Activated CD4-positive, alpha-beta T cell treated with anti-CD3 and anti-CD28 coated beads for 4 hours (primary cell): Measurements from ENCODE around the gene PUM1.
A peak's percentile ranks its signal among the peaks of the same experiment; 100 is the strongest.

Experiments
- DNase-seq, 2 donors: peaks; one replicate each; pipeline ENCODE4 v3.0.0-alpha.2; 2020

The PUM1 gene

DNA sequence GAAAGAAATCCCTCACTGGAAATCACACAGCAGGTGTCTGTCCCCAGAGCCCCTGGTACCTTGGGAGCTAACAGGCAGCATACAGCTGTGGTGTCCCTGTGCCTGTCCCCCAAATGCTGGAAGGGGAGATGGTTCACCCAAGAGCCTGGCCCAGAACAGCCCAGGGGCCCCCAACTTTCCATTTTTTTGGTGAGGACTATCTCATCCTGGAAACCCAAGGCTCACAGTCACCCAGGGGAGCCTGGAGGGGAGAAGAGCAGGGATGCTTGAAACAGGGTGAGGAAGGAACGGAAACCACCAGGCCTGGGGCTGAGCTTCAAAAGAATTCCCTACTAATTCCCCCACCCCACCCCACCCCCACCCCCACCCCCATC, 160.6 kb downstream of the PUM1 start:
- no peak for DNase-seq

DNA sequence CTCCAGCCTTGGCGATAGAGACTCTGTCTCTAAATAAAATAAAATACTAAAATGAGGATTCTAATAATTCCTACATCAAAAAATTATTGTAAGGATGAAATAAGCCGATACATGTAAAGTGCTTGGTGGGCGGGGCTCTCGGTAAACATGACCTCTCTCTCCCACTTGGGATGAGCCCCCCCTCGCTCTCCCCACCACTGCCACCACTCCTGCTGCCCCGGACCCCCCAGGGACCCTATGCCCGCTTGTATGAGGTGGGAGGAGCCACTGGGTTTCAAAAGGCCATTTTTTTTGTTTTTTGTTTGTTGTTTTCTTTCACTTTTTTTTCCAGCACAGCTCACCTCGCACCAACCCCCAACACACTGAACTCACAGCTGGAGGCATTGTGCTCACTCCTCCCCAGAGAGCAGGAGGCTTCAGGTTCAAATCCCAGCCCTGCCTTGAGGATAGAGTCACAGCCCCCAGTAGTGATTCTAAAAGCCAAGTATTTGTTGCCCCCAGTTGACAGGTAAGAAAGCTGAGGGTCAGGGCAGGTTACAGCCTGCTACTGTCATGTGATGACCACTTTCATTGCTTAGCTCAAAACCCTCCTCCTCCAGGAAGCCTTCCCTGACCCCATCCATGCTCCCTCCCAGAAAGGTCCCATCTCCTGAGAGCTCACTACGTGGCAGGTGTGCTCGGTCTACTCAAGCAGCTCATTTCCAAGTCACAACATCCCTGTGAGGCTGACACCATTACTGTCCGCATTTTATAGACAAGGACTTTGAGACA, 161.1 kb downstream of the PUM1 start:
- DNase-seq: no peak

DNA sequence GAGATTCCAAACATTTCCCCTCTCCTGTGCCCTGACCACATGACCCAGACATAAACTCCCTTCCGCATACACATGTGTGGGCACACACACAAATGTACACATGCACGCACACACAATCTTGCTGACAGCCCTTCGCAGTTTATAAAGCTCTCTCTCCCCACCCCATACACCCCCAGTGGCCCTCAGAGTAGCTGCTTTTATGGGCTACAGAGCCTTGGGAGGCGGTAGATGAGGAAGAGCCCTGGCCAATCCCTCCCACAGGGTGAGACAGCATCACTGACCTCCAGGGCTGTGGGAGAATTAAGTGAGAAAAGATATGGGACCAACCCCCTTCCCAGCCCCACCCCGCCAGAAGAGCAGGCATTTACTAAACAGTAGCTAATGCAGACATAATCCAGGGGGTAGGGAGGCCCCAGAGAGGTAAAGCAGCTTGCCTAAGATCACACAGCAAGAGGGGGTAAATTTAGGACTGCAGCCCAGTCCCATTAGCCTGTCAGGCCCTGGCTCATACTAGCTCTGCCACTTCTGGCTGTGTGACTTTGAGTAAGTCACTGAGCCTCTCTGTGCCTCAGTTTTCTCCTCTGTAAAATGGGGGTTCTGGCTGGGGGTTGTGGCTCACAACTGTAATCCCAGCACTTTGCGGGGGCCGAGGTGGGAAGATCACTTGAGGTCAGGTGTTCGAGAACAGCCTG, 162.0 kb downstream of the PUM1 start:
- no peak for DNase-seq

DNA sequence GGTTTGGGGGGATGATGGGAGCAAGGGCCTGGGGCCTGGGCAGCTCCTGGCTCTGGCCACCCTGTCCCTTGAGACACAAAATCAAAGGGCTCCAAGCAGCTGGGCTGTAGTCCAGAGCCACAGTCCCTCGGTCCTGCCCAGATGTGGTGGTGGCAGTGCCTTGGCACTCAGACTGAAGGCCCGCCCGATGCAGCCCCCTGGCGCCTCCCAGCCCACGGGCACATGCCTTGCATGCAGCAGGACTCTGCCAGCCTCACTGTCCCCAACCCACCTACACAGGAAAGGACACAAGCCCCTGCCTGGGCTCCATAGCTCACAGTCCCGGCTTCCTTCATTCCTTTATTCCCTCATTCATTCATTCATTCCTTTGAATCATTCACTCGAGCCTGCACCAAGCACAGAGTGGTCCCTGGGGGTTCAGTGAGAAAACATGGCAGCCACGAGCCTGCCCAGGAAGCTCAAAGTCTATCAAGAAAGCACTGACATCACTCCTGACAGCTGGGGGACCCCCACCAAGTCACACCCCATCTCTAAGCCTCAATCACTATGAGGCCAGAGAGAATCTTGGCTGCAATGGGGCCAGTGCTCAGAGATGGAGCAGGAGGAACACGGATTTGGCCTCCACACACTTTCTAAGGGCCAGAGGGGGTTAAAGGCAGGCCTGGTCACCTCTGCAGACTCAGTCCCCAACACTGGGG, 162.8 kb downstream of the PUM1 start:
- DNase-seq: no peak

DNA sequence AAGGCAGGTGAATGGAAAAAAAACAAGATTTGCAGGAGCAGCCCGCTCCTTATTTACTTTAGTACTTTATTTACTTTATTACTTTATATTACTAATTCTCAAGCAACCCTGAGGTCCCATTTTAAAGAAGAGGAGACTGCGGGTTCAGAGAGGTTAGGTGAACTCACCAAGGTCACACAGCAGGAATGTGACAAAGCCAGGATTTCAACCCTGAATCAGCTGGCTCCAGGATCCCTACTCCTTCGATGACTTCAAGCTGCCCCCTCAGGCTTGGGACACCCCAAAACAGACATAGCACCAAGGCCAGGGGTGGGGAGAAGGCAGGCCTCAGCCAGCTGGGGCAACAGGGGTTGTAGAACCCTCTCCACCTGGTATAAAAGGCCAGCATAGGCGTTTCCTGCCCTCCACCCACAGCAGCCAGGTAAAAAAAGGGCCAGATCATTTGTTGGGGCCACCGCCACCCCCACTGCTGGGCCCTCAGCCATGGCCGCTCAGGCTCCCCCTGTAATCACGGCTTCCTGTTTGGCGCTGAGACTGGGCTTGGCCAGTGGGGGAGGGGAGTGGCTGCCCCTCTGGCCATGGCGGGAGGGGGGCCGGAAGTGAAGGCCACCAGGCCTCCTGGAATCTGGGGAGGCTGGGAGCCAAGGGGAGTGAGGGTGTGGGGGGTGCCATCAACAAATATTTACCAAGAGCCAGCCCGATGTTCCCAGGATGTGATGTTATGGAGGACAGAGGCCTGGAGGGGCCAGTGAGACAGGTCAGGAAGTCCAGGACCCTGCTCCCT, 163.5 kb downstream of the PUM1 start:
- DNase-seq: no peak

DNA sequence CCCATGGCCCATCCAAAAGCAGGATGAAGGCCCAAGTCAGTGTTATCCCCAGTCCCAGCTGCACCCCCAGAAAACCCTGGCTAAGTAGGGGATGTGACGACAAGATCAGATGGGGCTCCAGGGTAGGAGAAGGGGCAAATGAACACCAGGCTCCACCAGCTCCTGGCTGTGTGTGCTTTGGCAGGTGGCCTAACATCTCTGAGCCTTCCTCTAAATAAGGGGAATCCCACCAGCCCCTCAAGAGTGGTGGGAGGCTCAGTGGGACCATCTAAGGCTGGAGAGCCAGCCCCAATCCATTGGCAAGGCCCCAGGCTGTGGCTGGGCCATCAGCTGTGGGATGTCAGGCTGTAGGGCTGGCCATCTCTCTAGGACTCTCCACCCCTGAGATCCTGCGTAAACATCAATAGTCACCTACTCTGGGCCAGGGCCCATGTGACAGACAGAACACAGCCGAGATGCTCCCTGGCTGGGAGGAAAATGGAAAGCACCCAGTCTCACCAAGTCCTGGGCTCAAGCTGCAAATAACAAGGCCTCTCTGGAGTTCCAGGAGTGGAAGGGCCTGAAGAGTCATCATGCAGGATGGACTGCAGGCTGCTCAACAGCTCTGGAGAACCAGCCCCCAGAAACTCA, 164.5 kb downstream of the PUM1 start:
- DNase-seq: no peak

DNA sequence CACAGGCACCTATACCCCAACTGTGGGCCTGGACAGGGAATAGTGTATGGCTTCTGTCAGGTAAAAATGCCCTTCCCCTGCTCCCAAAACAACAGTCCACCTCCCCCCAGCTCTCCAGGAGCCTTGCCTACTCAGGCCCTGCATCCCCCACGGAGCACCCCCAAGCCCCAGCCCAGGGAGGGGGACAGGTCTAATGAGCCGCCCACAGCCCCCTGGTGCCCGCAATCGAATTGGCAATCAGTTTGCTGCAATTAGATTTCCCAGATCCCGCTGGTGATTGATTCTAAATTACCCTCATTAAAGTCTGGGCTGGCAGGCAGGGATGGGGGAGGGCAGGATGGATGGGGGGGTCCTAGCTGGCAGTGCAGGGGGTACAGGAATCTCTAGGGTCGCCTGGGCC, 165.0 kb downstream of the PUM1 start:
- no peak for DNase-seq

DNA sequence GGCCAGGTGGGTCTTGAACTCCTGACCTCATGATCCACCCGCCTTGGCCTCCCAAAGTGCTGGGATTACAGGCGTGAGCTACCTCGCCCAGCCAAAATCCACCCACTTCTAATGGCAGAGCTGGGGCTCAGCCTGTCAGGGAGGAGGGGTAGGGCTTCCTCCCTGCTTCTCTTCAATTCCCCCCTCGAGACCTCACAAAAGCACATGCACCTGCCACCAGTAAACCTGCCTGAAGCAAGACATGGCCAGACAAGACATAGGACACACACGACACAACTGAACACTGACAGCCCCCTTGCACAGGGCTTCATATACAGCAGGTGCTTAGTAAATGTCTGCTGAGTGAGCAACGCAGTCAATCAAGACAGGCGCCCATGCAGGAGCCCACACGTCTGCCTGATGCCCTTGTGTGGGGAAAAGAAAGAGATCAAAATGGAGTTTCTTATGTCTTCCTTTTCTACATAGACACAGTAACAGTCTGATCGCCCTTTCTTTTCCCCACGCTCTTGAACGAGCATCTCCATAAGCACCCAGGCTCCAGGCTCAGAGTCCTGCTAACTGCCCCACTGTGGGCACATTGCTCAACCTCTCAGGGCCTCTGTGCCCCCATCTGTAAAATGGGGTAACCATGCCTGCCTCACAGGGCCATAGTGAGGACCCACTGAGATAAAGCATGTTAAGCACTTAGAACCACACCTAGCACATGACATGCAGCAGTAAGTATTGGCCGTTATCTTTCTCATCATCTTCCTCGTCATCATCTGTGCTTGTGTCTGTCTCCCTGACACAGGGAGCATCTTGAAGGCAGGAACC, 165.7 kb downstream of the PUM1 start:
- DNase-seq: no peak

DNA sequence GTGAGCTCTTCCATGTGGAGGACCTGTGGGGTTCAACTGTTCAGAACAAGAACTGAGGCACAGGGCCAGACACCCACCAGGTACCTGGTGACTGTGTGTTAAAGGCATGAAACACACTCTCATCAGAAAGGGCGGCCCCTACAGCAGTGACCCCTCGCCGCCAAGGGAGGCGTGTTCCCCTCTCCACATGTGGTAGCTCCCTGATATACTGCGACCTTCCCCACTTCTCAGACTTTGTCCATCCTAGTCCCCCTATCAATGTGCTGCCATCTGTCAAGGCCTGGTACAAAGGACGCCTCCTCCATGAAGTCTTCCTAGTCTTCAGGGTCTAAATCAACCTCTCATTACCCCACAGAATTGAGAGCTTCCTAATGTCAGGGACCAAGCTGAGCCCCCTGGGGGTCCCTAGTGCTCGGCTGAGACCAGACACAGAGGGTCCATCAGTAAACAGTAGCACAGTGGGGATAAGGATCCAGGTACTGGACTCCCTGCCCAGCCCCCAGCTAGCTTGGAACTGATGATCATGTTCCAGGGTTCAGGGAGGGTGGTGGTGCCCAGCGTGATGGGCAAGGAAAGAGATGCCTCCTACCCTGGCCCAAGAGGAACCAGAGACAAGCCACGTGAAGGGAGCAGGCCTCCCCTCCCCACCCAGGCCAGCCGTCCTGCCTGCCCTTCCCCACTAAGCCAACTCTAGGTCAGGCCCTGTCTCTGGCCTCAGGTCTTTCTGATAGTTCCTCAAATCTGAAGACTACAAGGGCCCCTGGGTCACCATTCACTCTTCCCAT, 167.3 kb downstream of the PUM1 start:
- DNase-seq: no peak

DNA sequence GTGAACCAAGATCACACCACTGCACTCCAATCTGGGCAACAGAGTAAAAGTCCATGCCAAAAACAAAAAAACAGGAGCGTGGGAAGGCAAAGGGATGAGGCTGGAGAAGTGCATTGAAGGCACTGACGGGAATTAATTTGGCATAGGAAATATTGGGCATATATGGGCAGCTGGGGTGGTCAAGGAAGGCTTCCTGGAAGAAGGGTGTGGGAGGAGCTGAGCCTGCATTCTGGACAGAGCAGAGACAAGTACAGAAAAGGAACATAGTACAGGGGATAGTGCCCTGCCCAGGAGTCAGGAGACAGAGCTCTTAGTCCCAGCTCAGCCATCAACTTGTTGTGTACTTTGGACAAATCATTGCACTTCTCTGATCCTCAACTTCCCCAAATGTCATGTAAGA, 168.6 kb downstream of the PUM1 start:
- DNase-seq: no peak

DNA sequence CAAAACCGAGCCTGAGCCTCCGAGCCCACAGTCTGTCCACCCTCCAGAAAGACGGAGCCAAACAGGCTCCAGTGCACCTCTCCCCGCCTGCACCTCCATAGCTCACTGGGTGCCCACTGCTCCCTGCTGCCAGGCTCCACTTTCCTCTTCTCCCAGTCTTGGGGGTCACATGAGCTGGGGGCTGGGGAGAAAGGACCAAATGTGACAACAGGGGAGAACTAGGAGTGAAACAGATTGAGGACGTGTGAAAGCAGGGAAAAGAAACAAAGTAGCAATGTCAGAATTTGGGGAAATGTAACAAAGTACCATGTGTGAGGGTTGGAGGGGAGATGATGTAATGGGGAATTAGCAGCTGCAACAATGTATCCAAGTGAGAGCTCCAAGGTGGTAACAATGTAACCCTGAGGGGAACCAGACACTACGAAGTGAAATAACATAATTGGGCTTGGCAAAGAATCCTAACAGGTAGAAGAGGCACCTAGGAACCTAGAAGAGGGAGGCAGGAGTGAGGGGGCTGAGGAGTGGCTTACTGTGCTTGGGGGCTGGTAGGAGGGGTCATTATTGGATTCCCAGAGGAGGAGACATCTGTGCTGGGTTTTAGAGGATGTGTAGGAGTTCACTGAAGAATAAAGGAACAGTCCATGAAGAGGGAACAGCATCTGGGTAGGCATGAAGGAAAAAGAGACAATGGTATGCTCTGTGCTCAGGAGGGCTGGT, 169.4 kb downstream of the PUM1 start:
- DNase-seq: no peak

DNA sequence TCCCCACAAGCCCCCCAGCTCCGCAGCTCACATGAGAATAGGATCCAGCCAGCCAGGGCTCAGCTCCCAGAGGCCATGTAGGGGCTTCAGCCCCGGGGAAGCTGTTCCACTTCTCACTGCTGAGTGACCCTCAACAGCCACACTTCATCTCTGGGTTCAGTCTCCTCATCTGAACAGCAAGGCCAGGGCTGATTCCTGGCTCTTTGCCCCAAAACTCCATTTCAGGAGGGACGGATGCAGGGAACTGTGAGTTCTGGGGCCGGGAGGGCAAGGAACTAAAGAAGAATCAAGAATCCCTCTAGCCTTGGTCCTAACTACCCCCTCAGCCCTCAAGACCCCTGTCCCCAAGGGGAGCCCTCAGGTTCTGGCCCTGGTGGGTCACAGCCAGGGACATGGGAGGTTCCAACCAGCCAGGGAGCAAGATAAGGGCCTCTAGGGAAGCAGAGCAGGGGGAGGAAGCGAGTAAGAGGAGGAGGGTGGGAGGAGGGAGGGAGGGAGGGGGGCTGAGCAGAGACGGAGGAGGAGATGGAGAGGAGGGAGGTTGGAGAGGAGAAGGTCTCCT, 170.1 kb downstream of the PUM1 start:
- DNase-seq: no peak

DNA sequence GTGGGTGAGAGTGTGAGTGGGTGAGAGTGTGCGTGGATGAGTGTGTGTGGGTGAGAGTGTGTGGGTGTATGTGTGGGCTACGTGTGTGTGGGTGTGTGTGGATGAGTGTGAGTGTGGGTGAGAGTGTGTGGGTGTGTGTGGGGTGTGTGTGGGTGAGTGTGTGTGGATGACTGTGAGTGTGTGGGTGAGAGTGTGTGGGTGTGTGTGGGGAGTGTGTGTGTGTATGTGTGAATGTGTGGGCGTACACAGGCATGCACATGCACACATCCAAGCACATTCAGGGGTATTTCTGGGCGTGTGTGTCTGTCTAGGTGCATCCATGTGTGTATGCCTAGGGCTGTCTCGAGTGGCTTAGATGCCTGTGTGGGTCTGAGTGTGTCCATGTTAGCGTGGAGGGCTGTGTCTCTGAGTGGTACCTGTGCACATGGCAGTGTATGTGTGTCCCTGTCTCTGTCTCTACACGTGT, 171.0 kb downstream of the PUM1 start:
- peak in 1 of 2 donors; percentile 6 for DNase-seq

DNA sequence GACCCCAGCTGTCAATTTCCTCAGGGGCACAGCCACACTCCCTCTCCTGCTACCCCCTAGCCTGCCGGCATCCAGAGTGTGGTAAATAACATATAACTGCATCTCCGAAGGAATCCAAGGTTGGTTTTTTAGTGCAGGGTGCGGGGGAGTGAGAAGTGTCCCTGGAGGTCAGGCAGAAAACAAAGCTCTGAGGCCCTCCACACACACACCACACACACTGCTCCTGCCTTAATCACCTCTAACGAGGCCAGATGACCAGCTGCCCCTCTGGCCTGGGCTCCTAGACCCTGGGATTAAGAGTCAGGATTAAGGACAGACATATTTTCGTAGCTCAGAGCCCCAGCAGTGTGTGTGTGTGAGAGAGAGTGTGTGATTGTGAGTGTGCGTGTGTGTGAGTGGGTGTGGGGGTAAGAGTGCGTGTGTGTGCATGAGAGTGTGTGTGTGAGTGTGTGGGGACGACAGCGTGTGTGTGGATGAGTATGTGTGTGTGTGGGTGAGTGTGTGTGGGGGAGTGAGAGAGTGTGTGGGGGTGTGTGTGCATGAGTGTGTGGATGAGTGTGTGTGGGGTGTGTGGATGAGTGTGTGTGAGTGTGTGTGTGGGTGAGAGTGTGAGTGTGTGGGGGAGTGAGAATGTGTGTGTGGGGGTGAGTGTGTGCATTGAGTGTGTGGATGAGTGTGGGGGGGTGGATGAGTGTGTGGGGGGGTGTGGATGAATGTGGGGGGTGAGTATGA, 171.6 kb downstream of the PUM1 start:
- no peak for DNase-seq

DNA sequence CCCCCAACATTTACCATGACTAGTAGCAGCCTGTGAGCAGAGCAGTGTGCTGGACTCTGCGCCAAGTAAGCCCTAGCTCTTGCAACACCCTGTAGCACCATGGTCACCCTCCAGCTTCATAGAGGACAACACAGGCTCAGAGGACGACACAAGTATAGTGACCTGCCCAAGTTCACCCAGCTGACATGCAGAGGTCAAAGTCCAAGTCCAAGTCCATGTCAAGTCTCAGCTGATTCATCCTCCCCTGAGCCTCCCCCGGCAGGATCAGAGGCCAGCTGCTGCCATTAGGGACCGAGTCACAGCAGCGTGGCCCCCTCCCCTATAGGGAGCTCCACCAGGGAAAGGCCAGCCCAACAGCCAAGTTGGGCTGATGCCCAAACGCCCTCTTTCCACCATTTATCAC, 172.8 kb downstream of the PUM1 start:
- no peak for DNase-seq

DNA sequence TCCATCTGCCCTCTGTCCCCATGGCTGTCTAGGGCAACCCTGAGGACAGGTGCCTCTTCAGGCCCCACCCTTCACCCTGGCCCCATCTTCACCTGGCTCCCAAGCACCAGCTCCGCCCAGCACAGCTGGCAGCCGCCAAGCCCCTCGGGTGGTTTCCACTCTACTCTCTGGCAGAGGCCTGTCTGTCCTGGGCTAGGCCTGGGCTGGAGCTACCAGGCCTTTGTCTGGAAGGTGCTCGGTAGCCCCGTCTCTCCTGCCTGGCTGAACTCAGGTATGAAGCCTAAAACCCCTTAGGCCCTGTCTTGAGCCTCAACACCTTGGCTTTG, 174.3 kb downstream of the PUM1 start:
- DNase-seq: no peak

DNA sequence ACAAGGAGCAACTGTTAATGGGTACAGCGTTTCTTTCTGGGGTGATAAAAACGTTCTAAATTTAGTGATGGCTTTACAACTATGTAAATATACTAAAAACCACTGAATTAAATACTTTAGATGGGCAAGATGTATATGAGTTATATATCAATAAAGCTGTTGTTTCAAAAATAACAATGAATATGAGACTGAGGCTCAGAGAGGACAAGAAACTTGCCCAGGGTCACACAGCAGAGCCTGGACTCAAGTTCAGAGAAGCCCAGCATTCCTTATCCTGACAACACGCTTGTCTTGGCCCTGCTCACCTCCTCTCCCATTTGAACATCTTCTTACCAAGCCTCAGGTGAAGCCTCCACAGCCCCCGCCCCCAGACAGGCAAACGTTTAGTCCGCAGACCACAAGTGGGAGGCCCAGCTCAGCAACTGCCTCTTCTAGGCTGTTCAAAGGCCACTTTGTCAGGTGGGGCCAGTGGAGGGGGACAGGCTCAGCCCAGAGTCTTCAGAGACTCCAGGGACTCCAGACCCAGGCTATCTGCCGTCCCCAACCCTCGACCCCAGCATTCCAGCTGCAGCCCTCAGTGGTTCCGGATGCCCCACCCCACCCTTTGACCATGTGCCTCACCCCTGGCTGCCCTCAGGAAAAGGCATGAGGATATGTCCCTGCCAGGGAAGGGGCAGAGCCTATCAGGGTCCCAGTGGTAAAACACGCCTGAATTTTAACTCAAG, 174.9 kb downstream of the PUM1 start:
- DNase-seq: no peak

DNA sequence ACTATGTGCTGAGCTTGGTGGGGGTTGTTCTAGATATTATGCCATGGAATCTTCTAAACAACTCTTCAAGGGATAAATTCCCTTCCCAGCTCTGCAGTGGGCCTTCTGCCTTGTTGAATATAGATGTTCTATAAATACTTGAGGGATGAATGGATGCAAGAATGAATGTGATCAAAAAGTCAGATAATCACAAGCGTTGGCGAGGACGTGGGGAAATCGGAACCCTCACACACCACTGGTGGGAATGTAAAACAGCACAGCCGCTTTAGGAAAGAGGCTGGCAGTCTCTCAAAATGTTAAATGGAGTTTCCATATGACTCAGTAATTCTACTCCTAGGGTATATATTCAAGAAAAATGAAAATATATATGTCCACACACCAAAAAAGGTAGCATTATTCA, 176.0 kb downstream of the PUM1 start:
- DNase-seq: no peak

DNA sequence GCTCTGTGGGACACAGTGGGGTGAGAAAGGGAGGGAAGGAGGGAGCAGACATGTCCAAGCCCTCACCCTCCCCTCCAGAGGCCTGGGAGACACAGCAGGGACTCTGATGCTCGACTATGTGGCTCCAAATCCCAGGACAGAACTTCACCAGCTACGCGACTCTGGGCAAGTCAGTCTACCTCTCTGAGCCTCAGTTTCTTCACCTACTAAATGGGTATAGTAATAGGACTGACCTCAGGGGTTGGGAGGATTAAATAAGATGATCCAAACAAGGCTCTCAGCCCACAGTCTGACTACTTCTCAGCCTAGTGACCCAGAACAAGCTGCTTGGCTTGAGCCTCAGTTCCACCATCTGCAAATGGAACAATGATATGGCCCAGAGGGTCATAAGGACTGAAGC, 176.5 kb downstream of the PUM1 start:
- DNase-seq: no peak
